Measurements from ENCODE around the gene RNU1-4.
A peak's percentile ranks its signal among the peaks of the same experiment; 100 is the strongest.
"Not testable (repeated sequence)": the region's sequence is repeated elsewhere in the genome, so short reads cannot be mapped to it uniquely, and the experiment has no call there.

Gene RNU1-4

DNA sequence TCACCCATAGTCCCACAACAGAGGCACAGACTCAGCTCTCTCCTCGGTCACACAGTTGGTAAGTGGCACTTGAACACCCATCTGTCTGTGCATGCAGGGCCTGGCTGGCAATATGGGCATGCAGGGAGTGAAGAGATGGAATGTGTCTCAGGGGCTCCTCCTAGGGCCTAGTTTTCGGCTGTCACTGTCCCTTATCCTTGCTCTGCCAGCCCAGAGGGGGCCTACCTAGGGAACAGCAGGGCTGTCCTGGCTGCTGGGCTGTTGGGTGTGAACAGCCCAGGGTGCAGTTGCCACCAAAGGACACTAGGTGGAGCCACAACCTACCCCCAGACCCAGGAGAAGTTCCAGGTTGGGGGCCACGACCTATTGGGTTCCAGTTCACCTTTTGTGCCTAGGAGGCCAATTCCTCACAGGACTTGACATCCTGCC, 30.6 kb upstream of the RNU1-4 start:
- peak; percentile 52 to 60 for DNase-seq

DNA sequence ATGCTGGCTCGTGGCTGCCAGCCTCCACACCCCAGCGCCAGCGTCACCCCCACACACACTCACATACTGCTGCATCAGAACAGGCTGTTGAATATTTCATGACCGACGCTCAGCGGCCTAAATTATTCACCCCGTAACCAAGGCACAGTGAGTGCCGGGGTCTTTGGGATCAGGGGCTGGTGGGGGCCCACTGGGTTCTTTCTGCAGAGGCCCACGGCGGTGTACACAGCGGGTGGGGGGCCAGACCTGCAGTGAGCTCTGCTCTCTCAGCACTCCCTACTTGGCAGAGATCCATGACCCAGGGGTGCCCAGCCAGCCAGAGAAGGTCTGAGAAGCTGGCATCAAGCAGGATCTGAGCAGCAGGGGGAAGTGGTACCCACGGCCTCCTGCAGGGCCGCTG, 29.7 kb upstream of the RNU1-4 start:
- DNase-seq: not testable (repeated sequence)

DNA sequence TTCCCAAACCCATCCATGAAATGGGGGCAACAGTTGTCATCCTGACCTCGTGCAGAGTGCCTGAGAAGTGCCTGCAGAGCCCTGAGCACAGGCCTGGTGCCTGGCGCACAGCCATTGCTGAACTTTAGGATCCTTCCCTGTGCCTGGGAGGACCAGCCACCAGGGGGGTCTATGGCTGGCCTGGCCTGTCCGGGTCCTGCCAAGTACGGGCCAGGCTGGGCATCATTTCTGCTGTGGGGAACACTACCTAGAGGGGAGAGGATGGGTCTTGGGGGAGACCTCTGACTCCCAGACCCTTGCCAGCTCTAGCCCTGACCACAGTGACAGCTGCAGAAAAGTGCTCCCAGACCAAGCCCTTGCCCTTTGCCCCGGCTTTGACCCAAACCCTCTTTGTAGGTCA, 28.2 kb upstream of the RNU1-4 start:
- not testable (repeated sequence) for DNase-seq

DNA sequence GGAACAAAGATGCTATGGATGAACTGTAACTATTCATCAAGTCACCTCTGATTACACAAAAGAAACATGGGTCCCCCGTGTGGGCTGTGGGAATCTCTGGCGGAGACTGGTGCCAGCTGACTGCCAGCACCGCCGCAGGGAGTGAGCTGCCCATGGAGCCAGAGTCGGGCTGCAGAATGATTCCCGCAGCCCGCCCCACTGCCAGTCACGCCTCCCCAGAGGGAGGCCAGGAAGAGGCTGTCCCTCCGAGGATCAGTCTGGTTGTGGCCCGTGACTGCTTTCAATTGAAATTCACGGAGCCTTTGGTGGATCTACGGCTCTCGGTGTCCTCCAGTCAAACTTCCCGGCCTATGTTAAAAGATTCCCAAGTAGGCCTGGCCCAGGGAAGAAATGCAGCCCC, 27.7 kb upstream of the RNU1-4 start:
- DNase-seq: not testable (repeated sequence)

DNA sequence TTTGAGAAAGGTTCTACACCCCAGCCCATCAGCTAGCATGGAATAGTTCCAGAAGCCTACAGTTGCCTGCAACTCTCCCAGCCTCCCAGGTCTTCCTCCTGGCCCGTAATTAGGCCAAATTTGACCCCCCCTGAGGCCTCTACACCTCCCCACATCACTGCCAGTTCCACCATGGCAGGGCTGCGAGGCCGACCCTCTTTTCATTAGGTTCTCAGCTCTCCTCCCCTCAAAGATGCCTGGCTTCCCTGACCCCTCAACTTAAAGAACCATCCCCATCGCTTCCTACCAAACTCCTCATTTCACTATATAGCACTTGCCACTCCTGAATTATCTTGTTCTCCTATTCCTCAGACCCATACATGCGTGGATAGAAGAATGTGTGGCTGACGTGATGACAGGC, 27.3 kb upstream of the RNU1-4 start:
- DNase-seq: not testable (repeated sequence)

DNA sequence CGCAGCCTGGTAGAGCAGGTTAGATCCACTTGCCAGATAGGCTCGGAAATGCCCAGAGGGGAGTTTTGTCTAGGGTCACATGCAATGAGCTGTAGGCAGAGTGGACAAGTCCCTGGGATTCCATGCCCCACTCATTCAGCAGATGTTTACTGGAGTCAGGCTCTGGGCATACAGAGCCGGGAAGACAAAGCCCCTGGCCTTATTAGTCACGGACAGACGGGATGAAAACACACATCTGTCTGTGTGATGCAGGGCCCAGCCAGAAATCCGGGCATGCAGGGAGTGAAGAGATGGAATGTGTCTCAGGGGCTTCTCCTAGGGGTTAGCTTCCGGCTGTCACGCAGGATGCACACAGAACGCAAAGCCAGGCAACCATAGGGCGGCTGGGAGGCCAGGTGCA, 26.8 kb upstream of the RNU1-4 start:
- DNase-seq: not testable (repeated sequence)

DNA sequence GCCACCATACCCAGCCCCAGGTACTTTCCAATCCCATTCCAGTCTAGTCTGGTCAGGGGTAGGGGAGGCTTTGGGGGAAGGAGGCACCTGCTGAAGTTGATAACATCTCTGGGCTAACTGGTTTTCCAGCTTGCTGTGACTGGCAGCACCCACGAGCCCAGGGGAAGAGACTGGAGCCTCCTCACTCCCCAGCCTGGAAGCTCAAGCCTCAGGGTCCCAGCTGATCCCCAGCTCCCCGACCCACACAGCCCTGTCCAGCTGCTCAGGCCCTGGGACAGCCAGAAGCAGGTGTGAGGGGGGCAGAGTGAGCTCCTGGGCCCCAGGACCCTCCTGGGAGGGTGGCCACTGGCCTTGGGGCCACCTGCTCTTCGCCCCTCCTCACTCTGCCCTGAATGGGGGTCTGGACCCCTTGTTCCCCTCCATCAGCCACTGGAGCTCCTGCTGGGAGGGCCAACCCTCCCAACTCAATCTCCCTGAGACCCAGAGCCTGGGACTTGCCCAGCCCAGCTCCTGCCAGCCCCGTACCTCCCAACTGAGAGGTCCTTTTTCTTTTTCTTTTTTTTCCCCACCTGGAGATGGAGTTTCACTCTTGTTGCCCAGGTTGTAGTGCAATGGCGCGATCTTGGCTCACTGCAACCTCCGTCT, 23.5 kb upstream of the RNU1-4 start:
- no peak for DNase-seq

DNA sequence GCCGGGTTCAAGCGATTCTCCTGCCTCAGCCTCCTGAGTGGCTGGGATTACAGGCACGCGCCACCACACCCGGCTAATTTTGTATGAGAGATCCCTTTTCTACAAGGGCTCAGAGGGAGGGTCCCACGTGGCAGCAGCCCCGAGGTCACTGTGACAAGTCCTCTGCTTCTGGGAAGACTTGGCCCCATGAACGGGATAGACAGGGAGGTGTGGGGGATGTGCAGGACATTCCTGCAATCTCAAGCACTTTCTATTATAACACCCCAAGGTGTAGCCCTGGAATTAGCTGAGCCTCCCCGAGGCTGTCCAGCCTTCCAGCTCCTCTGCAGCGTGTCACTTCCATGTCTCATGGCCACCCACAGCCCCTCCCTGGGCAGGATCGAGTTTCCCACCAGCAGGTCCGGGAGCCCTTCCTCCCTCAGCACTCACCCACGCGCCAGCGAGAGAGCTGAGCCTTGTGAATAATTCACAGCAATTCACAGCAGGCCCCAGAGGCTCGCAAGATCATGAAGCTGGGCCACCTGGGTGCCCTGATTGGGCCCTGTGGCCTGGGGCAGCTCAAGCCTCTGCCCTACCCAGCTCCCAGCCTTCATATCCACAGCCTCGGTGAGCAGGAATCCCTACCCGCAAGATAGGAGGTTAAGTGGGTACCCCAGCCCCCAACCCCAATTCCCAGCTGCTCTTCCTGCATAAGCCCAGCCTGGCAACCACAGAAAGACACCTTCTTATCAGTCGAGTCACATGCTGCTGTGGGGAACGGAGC, 22.8 kb upstream of the RNU1-4 start:
- no peak for DNase-seq

DNA sequence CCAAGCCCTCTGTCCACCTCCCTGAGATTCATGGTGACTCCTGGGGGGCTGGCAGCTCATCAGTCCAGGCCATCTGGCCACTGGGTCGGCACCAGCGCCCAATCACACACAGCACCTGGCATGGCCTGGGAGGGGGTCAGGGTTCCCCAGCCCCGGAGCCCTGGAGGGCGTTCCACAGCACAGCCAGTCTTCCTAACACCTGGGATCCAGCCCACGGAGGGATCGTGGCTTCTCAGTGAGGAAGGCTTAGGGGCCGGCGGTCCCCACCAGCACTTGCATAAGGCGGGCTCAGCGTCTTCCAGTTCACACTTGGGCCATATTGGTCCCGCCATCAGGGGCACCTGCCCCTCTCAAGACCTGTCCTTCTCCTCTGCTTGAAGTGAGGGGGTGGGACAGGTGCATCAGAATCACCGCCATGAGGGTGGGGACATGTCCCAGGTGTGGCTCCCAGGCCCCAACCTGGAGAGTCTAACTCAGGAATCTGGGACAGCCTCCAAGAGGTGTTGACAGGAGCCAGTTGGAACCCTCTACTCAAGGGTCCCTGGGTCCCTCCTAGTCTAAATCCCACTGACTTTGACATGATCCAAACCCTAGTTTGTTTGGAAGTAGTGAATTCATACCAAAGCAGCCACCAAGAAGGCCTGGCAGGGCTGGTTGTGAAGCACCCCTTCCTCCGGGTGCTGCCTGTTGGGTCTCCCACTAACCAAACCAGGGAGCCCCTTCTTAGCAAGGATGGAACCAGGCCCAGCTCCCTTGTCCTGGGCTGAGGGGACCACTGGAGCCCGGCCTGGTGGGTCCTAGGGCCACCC, 22.0 kb upstream of the RNU1-4 start:
- DNase-seq: not testable (repeated sequence)

DNA sequence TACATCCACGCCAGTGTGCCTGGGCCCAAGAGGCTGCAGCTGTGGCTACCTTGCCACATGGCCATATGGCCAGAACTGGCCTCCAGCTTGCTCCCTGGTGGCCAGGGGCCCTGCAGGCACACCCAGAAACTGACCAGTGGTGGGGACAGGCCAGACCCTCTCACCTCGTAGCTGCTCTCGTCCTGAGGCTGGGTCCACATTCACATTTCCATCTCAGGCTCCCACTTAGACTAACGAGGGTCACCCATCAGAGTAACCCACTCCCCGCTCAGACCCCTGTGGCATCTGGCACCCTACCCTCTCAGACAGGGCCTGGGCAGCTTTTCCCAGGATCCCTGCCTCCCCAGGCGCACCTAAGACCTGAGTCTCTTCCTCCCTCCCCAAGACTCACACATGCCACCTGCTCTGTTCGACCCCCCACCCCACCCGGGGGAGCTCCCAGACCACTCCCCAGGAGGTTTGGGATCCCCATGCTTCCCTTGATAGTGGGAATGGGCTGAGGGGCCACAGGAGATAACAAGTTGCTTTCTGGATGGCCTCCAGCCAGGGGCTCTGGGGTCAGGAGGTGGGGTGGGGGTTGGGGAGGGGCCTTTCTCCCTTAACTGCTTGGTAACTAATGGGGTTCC, 21.3 kb upstream of the RNU1-4 start:
- DNase-seq: no peak

DNA sequence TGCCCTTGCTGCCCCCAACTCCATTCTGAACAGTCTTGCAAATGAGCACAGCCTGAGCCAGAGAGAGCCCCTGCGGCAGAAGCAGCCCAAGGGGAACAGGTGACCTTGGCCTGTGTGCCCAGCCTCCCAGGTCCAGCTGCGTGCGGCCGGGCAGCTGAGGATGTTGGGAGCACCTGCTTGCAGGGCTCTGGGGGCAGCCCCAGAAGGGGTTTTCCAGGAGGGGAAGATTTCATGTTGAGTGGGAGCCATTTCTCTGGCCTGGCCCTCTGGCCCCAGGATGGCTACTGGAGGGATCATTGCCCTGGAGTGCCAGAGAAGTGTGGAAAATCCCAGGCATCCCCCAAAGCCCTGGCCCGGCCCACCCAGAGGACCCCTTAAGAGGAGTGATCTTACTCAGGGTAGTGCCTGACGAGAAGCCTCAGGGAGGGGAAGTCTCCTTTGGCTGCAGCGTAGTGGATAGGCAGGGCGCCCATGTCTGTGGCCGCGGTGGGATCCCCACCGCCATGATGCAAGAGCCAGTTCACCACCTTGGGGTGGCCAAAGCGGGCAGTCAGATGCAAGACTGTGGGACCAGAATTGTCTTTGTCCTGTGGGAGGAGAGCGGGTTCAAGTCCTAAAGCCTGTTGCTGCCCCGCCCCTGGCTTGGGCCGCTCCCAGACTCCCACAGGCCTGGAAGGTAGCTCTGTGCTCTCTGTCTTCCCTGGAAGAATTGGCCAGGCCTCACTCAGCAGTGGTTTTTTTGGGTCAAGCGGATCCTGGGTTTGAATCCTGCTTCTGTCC, 20.6 kb upstream of the RNU1-4 start:
- no peak for DNase-seq

DNA sequence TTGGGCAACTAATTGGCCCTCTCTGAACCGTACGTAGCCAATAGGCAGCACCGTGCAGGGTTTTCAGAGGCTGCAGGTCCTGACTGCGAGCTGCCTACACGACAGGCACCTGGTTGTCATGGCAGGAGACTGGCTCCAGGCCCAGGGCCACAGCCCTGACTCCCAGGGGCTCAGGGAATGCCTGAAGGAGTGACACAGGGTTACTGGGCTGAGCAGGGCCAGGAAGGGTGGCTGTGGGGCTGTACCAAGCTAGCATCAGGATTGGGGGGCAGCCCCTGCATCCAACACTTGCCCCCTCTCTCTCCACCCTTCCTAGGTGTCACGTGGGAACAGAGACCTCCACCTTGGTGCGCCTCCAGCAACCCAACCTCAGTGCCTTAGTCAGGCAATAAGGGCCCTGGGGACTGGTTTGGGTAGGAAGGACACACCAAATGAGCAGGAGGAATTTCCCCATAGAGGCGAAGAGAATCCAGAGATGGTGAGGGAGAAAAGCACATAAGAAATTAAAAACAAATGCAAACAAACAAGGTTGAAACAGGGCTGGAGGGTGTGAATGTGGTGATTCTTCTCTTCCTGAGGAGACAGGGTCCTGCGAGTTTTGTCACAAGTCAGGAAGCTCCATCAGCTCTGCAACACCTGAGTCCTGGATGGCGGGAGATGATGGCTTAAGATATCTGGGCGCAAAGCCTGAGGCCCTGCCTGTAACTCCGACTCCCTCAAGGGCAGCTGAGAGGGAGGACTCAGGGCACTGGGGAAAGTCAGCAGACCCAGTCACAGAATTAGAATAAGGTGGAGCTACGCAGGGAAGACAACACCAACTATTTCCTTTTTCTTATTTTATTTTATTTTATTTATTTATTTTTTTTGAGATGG, 19.7 kb upstream of the RNU1-4 start:
- no peak for DNase-seq

DNA sequence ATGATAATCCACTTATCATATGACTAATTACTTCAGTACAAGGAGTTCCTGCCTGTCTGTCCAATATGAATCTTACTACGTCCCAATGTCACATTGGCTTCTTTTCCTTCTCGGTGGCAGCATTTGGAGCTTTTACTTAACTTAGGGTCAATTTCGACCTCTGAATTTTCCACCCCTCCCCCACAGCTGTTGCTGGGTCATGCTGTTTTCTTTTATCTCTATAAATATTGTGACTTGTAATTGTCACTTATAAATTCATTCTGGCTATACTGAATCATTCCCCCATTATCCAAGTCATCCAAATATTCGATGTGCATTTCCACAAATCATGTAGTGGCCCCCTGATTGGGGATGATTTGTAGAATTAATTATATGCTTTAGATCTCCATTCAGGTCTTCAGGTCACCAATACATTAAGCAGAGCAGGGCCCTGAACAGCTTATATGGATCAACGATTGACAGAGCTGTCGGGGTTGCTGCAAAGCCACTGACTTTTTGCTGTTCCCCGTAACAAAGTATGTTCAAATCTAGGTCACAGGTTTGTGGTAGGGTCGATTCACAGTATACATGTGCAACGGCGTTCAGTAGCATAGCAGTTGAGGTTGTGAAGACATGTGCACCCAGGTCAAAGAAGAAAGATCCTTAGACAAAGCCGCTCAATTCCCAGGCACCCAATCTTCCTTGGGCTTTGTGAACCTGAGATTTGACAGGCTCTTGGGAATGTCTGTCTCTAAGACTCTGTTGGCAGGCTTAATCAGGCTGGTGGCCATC, 18.3 kb upstream of the RNU1-4 start:
- DNase-seq: no peak

DNA sequence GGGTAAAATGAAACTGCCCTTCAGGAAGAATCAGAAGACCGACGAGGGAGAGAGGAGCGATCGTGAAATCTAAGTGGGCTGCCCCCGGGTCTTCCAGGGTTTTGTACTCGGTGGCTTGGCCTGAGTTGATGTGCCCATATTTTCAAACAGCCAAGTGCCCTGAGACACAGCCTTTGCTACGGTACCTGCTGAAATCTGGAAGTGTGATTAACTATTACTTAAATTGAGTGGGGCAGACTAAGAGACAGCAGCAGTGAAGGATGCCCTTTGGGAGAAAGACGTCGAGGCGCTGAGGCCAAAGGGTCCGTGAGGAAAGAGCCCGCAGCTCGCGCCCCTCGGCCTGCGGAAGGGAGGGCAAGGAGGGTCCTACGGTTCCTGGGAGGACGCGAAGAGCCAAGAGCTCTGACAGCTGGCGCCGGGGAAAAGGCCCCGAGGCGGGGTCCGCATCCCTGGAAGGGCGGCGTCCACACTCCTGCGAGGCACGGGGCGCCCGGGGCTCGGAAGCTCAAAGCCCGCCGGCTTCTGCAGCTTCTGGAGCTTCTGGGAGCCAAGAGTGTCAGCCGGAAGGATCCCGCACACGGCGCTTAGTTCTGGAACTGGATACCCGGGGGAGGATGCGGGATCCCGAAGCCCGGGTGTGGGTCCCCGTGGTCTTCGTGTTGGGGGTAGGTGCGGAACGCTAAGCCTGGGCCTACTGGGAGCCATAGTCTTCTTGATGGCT, 15.4 kb upstream of the RNU1-4 start:
- no peak for DNase-seq

DNA sequence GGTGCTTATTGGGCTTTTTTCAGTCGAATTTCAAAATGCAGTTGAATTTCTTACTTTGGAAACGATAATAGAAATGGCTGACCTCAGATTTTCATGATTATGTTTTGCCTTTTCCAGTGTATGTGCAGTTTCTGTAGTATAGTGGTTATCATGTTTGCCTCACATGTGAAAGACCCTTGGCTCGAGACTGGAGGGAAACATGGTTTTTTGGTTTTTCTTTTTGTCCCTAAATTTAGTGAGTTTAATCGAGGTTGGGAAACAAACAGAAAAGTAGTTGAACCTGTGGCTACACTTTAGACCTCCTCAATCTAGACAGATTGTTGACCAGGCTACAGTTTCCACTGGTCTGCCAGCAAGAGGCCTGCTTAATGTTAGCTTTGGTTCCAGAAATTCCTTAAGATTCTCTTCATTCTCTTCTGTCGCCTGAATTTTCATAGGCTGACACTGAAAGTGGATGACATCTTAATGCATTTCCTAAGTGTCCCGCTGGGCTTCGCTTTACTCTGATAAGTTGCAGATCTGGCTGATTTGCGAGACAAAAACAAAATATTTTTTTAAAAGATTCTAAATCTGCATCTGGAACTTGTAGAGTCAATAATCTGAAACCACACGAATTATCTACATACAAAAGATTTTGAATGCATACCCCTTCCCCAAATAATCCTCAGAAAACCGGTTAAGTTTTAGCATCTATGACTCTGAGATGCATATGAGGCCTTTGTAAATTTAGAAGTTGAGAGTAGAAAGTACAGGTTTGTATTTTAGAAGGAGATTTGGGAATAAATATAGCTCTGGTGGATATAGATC, 14.7 kb upstream of the RNU1-4 start:
- DNase-seq: not testable (repeated sequence)

DNA sequence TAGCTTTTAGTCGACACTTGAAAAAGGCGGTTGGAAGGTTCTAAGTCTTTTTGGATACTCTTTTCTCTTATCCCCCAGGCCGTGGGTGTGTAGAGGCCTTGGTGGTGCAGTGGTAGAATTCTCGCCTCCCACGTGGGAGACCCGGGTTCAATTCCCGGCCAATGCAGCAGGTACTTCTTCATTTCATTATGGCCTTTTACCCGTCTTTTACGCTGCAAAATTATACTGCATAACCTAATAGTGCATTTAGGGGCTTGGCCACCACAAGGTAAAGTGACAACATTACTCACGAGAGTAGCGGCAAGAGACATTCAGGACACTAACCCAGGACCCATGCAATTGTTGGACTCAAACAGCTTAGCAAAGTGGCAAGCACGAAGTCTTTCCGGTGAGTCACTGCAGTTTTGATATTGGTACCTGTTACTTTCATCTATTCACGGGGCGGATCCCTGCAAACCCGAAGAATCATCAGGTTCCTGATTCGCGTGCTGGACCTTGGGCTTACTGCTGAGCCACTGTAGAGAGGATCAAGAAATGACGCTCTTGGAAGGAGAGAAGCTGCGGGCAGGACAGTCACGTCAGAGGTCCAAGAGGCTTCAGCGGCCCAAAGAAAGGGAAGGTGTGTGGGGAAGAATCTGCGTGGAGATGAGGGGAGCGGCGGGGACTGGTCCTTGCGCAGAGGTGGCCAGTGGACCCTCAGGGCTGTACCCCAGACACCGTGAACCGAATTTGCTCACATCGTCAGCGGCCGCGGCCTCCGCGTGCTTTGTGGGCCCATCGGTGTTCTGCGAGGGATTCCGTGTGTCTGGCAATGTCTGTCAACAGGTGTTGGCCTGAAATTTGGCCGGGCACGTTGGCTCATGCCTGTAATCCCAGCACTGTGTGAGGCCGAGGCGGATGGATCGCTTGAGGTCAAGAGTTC, 12.9 kb upstream of the RNU1-4 start:
- peak in 1 of 2 donors; percentile 33 for DNase-seq

DNA sequence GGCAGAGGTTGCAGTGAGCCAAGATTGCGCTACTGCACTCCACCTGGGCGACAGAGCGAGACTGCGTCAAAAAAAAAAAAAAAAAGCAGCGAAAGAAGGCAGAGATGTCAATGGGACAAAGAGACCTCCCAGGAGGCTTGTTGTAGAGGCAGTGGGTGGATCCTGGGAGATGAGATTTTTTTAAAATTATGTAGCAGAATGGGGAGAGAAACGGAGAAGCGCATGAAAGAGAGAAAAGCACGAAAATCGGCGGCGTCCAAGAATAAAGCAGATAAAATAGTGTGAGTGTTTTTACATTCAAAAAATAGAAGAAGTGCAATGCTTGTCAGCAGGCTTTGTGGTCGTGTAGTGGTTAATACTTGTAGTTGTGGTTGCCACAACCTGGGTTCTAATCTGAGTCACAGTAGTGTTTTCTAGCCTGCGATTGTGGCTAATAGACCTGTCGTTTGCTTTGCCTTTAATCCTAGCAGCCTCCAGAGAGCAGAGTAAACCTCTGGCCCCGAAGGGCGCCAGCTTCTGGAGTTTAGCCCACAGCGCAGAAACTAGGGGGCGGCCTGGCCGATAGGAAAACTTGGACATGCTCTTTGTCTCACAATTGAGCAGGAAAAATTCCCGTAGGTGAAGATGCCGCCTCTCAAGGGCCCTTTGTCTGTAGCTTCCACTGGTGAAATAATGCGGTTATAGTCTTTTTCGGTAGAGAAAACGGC, 11.9 kb upstream of the RNU1-4 start:
- not testable (repeated sequence) for DNase-seq

All from CD4-positive, alpha-beta T cell treated with Interferon alpha-2 for 1 hour (primary cell).